ENCODE data around the gene TMEM80. TPM values are rescaled to one million over a fixed set of nuclear protein-coding genes. Genes with fewer than 3 reads are reported as not detected.

TMEM80 gene
- total and polyA plus RNA-seq, 2 experiments from 2014 or later = 26.7 to 35.5 TPM

DNA sequence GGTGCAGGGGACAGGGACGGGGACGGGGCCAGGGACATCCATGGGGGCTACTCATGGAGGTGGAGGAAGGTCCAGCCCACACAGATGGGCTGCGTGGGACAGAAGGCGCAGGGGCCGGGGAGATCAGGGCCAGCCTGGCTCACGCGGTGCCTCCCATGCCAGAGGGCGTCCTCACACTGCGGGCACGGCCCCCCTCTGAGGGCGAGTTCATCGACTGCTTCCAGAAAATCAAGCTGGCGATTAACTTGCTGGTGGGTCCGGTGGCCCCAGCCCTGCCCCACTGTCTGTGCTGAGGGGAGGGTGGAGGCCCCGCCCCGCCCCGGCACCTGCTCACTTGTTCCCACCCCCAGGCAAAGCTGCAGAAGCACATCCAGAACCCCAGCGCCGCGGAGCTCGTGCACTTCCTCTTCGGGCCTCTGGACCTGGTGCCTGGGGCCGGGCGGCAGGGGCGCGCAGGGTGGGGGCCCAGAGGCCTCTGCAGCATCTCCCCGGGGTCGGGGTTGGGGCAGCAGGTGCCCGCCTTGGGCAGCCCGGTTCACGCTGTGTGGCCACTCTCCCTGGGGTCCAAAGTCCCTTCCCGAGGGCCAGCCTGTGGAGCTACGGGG, 26.2 kb downstream of the TMEM80 start:
- Histone ChIP-seq H3K27ac (no peak overlapping the region), H3K4me2 (no peak overlapping the region), H3K79me2 (peaks cover 19% of the 10 kb centered on the region), H2AFZ (no peak overlapping the region), H3K27me3 (no peaks in the 10 kb centered on the region), H3K4me3 (no peak overlapping the region), H3K4me1 (ENCODE audit: insufficient read depth) (peaks cover 13% of the 10 kb centered on the region), H3K9me3 (ENCODE audit: low read depth) (no peaks in the 10 kb centered on the region), H3K9me2 (replicated peaks; ENCODE audit: insufficient read depth) (no peaks in the 10 kb centered on the region), H3K36me3 (replicated peaks; ENCODE audit: insufficient read depth, low read depth) (no peaks in the 10 kb centered on the region), H4K20me1 (ENCODE audit: insufficient read depth, poor library complexity, severe bottlenecking) (peaks cover 6% of the 10 kb centered on the region)
- DNase-seq (ENCODE audit: low spot score) = peak; percentile 24
- 88% methylated on average over 29 of the region's 33 CpGs for WGBS (ENCODE audit: low lambda C conversion rate, missing lambda C conversion rate)
- TF ChIP-seq CTCF (IDR thresholded peaks at IDR 0.05; ENCODE audit: poor library complexity) (no peak), EZH2 (IDR thresholded peaks at IDR 0.05; ENCODE audit: borderline replicate concordance) (no peak), EZH2phosphoT487 (IDR thresholded peaks at IDR 0.05; ENCODE audit: low read depth, severe bottlenecking, unreplicated experiment) (no peak)

DNA sequence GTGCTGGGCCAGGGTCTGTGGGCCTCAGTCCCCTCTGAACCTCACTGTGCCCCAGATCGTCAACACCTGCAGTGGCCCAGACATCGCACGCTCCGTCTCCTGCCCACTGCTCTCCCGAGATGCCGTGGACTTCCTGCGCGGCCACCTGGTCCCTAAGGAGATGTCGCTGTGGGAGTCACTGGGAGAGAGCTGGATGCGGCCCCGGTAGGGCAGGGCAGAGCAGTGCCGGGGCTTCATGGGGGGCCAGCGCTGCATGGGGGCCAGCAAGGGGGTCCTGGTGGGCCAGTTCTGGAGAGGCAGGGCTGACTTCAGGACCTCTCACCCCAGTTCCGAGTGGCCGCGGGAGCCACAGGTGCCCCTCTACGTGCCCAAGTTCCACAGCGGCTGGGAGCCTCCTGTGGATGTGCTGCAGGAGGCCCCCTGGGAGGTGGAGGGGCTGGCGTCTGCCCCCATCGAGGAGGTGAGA, 26.8 kb downstream of the TMEM80 start:
- no peak overlapping the region for H3K4me2 ChIP-seq
- WGBS (ENCODE audit: low lambda C conversion rate, missing lambda C conversion rate) = 91% methylated on average over 16 of the region's 20 CpGs
- peaks cover 18% of the 10 kb centered on the region for H3K4me1 ChIP-seq (ENCODE audit: insufficient read depth)
- DNase-seq (ENCODE audit: low spot score) = no peak
- no peaks in the 10 kb centered on the region for H3K9me2 ChIP-seq (replicated peaks; ENCODE audit: insufficient read depth)
- no peak overlapping the region for H3K27ac ChIP-seq
- H3K36me3 ChIP-seq (replicated peaks; ENCODE audit: insufficient read depth, low read depth) = no peaks in the 10 kb centered on the region
- H3K9me3 ChIP-seq (ENCODE audit: low read depth) = no peaks in the 10 kb centered on the region
- peaks cover 14% of the 10 kb centered on the region for H3K79me2 ChIP-seq
- H2AFZ ChIP-seq = no peak overlapping the region
- no peaks in the 10 kb centered on the region for H3K27me3 ChIP-seq
- peaks cover 1% of the 10 kb centered on the region for H4K20me1 ChIP-seq (ENCODE audit: insufficient read depth, poor library complexity, severe bottlenecking)
- H3K4me3 ChIP-seq = no peak overlapping the region
- TF ChIP-seq CTCF (IDR thresholded peaks at IDR 0.05; ENCODE audit: poor library complexity) (no peak), EZH2 (IDR thresholded peaks at IDR 0.05; ENCODE audit: borderline replicate concordance) (no peak), EZH2phosphoT487 (IDR thresholded peaks at IDR 0.05; ENCODE audit: low read depth, severe bottlenecking, unreplicated experiment) (no peak)

DNA sequence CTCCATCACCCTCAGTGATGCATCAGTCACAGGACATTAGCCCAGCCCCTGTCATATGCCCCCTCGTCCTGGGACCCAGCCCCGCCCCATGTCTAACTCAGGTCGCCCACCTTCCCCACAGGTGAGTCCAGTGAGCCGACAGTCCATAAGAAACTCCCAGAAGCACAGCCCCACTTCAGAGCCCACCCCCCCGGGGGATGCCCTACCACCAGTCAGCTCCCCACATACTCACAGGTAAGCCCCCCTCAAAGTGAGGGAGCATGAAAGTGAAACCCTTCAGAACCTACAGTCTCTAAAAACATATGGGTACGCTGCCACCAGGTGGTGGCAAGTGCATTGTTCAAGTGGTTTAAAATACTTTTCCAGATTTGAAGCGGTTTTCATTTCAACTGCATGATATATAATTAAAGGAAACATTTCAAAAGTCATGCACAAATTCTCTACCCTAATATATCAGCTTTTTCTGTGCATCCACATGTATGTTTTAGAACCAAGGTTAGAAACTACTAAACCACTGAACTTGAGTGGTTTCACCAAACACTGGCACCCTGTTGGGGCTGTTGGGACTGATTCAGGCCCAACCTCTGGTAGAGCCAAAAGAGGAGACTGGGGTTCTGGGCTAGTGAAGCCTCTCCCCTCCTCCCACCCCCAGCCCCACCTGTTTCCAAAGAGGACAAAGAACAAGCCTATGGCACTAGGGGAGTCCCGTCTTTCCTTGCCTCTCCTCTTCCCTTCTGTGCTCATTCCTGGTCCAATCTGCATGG, 27.7 kb downstream of the TMEM80 start:
- Histone ChIP-seq H3K9me3 (ENCODE audit: low read depth) (no peaks in the 10 kb centered on the region), H3K36me3 (replicated peaks; ENCODE audit: insufficient read depth, low read depth) (no peaks in the 10 kb centered on the region), H4K20me1 (ENCODE audit: insufficient read depth, poor library complexity, severe bottlenecking) (no peaks in the 10 kb centered on the region), H3K9me2 (replicated peaks; ENCODE audit: insufficient read depth) (no peaks in the 10 kb centered on the region), H3K4me2 (no peak overlapping the region), H3K27ac (no peak overlapping the region), H3K79me2 (peaks cover 7% of the 10 kb centered on the region), H3K4me3 (no peak overlapping the region), H3K4me1 (ENCODE audit: insufficient read depth) (peaks cover 23% of the 10 kb centered on the region), H3K27me3 (no peaks in the 10 kb centered on the region), H2AFZ (no peak overlapping the region)
- peak; percentile 66 for DNase-seq (ENCODE audit: low spot score)
- 71% methylated on average over 8 of the region's 8 CpGs for WGBS (ENCODE audit: low lambda C conversion rate, missing lambda C conversion rate)
- no peak for TF ChIP-seq EZH2phosphoT487 (IDR thresholded peaks at IDR 0.05; ENCODE audit: low read depth, severe bottlenecking, unreplicated experiment)
- TF ChIP-seq EZH2 (IDR thresholded peaks at IDR 0.05; ENCODE audit: borderline replicate concordance) = no peak
- peak; percentile 56 for TF ChIP-seq CTCF (IDR thresholded peaks at IDR 0.05; ENCODE audit: poor library complexity)

Data from hepatocyte (in vitro differentiated cells).